ENCODE results near the gene EZH1.
A peak's percentile ranks its signal among the peaks of the same experiment; 100 is the strongest.
"Not testable (repeated sequence)": the region's sequence is repeated elsewhere in the genome, so short reads cannot be mapped to it uniquely, and the experiment has no call there.

The EZH1 gene

DNA sequence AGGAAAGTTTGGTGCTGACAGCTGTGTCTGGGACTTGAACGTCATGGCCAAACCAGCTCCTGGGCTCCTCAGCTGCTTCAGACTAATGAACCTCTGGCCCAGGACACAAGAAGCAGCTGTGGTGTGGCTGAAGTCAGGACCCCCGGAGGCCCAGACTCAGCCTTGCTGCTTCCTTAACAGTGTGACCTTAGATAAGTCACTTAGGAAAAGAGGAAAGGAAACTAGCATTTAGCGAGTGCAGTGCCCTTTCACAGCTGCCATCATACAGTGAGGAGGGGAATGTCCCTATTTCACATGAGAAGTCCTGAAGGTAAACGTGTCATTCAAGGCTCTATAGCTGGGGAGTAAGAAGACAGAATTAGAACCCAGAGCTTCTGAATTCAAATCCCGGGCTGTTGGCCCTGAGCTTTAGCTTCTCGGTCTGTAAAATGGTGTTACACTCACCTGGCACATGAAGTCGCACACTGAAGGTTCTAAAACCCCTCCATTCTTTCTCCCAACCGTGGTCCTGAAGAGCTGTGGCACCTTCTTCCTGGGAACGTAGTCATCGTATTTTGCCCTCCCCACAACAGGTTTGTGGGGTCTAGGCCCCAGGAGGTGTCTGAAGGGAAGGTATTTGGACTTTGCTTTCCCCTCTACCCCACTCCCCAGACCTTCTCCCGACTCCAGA lies 15.3 kb upstream of the EZH1 start:
- no peak overlapping the region for H3K27ac ChIP-seq
- H3K4me3 ChIP-seq: no peak overlapping the region

DNA sequence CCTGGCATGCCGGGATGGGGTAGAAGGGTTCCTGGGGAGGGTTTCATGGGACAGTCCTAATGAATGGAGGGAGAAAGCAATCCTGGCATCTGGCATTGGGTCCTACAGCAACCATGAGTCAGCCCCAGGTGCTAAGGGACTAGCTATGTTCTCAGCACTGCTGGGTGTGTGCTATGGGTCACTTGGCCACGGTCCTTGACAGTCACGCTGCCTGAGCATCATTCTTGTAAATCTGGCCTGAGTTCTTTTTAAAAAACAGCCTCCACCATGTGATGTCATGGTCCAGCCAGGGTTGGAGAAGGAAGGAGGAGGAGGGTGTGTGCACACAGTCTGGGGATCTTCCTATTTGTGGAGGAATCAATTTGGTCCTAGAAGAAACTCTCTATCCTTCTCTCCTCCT lies 9.9 kb upstream of the EZH1 start:
- Histone ChIP-seq H4K20me1 (no peaks in the 10 kb centered on the region), H3K36me3 (no peaks in the 10 kb centered on the region), H3K9ac (no peak overlapping the region), H3K4me2 (no peak overlapping the region), H3K27me3 (peaks cover 17% of the 10 kb centered on the region), H3K4me3 (no peak overlapping the region), H3K27ac (no peak overlapping the region), H3K9me3 (no peaks in the 10 kb centered on the region), H3K4me1 (0 out of 2 replicates have a peak, but pooled peaks cover 4% of the 10 kb centered on the region)
- TF ChIP-seq Cebpa-rat (IDR thresholded peaks at IDR 0.05): no peak

More for the DNA sequence above, 15.3 kb upstream of the EZH1 start:
- Histone ChIP-seq H4K20me1 (peaks cover 16% of the 10 kb centered on the region), H3K4me1 (peaks cover 12% of the 10 kb centered on the region), H3K36me3 (no peaks in the 10 kb centered on the region), H3K9ac (no peak overlapping the region), H3K27me3 (peaks cover 53% of the 10 kb centered on the region), H3K9me3 (no peaks in the 10 kb centered on the region), H3K4me2 (no peak overlapping the region; the same call in 1 of the 2 replicates)
- TF ChIP-seq Cebpa-rat (IDR thresholded peaks at IDR 0.05): no peak

DNA sequence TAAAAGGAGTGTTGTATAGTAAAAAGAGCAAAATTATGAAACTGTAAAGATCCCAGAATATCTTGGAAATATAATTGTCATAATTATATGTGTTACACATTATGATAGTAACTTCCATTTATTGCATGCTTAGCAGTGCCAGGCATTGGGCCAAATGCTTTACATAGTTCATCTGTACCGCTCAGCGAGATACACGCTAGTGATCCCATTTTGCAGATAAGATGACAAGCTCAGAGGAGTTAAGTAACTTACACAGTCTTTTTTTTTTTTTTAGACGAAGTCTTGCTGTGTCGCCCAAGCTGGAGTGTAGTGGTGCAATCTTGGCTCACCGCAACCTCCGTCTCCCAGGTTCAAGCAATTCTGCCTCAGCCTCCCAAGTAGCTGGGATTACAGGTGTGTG lies 6.8 kb upstream of the EZH1 start:
- Histone ChIP-seq H3K27ac (no peak overlapping the region), H3K4me3 (no peak overlapping the region), H3K4me2 (no peak overlapping the region), H4K20me1 (no peaks in the 10 kb centered on the region), H3K9ac (no peak overlapping the region), H3K27me3 (no peaks in the 10 kb centered on the region), H3K36me3 (no peaks in the 10 kb centered on the region), H3K4me1 (0 out of 2 replicates have a peak, but pooled peaks cover 4% of the 10 kb centered on the region), H3K9me3 (no peaks in the 10 kb centered on the region)
- no peak for TF ChIP-seq Cebpa-rat (IDR thresholded peaks at IDR 0.05)

DNA sequence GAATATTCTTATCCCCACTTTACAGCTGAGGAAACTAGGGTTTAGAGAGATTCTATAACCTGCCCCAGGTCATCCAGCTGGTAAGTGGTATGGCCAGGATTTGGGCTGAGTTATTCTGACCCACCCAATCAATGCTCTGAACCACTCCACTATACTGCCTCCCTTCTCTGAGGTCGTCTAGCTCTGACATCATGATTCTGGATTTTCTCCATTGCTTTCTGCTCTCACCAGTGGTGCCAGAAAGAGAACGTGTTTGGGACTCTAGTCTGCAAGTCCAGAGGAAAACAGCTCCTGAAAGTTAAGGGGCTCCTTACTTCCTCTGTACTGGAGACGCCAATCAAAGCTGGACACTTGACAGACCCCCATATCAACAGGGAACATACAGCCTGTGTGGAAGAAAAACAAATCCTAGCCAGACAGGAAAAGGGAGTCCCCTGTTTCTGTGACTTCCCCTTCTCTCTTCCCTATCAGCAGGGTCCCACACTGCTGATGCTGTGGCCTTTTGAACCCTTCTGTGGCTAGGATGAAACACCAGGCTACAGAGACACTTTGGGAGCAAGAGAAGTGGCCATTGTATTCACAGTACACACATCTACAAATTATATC lies 6.0 kb upstream of the EZH1 start:
- no peaks in the 10 kb centered on the region for H4K20me1 ChIP-seq
- H3K27ac ChIP-seq: no peak overlapping the region
- 0 out of 2 replicates have a peak, but pooled peaks cover 4% of the 10 kb centered on the region for H3K4me1 ChIP-seq
- H3K9ac ChIP-seq: no peak overlapping the region
- H3K9me3 ChIP-seq: no peaks in the 10 kb centered on the region
- TF ChIP-seq Cebpa-rat (IDR thresholded peaks at IDR 0.05): no peak
- no peaks in the 10 kb centered on the region for H3K27me3 ChIP-seq
- no peak overlapping the region for H3K4me2 ChIP-seq
- H3K4me3 ChIP-seq: no peak overlapping the region
- no peaks in the 10 kb centered on the region for H3K36me3 ChIP-seq

DNA sequence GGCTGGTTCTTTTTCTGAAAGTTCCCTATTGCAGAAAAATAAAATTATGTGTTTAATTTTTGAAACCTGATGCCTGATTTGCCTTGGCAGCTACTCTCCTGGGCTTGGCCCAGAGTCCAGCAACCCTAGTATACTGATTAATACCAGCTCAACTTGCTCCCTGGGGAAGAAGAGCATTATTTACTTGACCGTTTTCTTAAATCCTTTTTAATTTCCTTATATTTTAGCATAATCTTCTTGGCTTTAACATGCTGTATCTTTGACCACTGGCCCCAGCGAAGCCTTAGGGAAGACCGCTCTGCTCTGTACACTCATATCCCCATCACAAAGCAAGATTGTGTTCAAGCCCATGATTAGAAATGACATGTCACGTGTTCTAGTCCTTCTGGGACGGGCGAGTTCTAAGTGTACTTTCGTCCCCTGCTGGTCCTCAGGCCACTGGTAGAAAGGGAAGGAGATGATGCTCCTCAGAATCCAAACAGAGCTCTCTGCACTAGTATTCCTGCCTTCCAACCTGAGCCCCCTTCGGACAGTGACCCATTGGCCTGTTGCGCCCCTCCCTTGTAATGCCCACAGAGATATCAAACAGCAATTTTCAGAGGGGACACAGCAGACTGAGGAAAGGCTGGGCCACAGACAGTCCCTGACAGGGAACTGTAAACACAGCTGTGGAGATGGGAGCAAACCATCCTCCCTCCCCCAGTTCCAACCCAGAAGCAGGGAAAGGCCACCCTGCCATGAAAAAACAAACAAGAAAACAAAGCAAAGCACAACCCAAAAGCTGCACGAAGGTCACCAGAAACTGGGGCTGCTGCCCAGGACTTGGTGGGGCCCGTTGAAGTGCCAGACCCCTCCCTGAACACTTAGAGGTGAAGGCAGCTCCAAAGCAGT lies 4.3 kb upstream of the EZH1 start:
- Histone ChIP-seq H4K20me1 (no peaks in the 10 kb centered on the region), H3K4me2 (no peak overlapping the region), H3K4me1 (peaks cover 6% of the 10 kb centered on the region; the same call in 1 of the 2 replicates), H3K36me3 (no peaks in the 10 kb centered on the region), H3K9ac (no peak overlapping the region), H3K9me3 (no peaks in the 10 kb centered on the region), H3K27me3 (no peaks in the 10 kb centered on the region), H3K27ac (no peak overlapping the region), H3K4me3 (no peak overlapping the region)
- no peak for TF ChIP-seq Cebpa-rat (IDR thresholded peaks at IDR 0.05)

DNA sequence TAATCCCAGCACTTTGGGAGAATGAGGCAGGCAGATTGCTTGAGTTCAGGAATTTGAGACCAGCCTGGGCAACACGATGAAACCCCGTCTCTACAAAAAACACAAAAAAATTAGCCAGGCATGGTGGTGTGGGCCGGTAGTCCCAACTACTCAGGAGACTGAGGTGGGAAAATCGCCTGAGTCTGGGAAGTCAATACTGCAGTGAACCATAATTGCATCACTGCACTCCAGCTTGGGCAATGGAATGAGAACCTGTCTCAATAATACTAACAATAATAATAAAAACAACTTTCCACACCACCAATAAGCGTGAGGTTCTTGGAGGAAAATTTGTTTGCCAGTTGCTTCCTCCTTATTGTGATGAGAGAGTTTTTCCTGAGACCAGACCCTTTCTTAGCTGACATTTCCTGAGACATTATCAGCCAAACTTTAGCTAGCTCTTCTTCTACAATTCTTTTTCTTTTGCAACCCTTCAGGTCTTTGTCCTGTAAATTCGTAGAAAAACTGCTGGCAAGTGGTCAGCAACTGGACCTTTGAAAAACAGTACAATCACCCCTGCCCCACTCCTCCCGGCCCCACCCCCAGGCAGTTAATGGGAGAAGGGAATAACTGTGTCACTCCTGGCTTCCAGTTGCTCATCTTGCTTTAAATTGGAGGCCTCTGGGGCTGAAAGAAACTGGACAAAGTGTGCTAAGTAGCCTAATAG lies 3.5 kb upstream of the EZH1 start:
- no peaks in the 10 kb centered on the region for H3K9me3 ChIP-seq
- H4K20me1 ChIP-seq: no peaks in the 10 kb centered on the region; the same call in 1 of the 2 replicates
- no peak overlapping the region for H3K9ac ChIP-seq
- H3K4me3 ChIP-seq: no peak overlapping the region
- peaks cover 14% of the 10 kb centered on the region for H3K4me1 ChIP-seq
- no peak overlapping the region for H3K27ac ChIP-seq
- no peaks in the 10 kb centered on the region for H3K27me3 ChIP-seq
- no peak for TF ChIP-seq Cebpa-rat (IDR thresholded peaks at IDR 0.05)
- no peak overlapping the region for H3K4me2 ChIP-seq
- H3K36me3 ChIP-seq: no peaks in the 10 kb centered on the region

DNA sequence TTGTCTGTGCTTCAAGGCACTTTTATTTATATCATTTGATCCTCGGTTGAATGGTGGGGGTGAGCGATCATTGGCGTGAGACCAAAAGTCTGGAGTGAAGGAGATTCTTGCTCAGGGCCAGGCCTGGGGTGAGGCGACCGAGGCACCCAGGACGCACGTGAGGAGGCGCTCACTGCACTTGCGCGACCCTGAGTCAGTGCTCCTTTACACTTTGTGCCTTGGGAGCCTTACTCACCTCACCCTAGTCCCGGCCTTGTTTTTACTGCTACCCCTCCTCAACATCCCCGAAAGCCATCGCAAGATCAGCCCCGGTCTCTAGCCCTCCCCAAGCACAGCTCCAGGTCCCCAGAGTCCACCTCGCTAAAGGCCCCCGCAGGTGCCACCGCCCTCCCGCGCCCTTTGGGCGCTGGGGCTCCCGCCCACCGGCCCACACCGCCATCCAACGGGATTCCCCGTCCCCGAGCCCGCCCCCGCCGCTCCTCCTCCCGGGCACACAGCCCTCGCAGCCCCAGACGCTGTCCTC lies 496 bp downstream of the EZH1 start:
- Histone ChIP-seq H3K27ac (peak overlapping the region; percentile 69), H3K9me3 (no peaks in the 10 kb centered on the region), H3K4me2 (peak overlapping the region; percentile 91), H3K4me1 (peaks cover 22% of the 10 kb centered on the region), H3K9ac (peak overlapping the region; percentile 81), H4K20me1 (no peaks in the 10 kb centered on the region; the same call in 1 of the 2 replicates), H3K4me3 (peak overlapping the region; percentile 75), H3K36me3 (peaks cover 3% of the 10 kb centered on the region; the same call in 1 of the 2 replicates), H3K27me3 (no peaks in the 10 kb centered on the region)
- no peak for TF ChIP-seq Cebpa-rat (IDR thresholded peaks at IDR 0.05)

DNA sequence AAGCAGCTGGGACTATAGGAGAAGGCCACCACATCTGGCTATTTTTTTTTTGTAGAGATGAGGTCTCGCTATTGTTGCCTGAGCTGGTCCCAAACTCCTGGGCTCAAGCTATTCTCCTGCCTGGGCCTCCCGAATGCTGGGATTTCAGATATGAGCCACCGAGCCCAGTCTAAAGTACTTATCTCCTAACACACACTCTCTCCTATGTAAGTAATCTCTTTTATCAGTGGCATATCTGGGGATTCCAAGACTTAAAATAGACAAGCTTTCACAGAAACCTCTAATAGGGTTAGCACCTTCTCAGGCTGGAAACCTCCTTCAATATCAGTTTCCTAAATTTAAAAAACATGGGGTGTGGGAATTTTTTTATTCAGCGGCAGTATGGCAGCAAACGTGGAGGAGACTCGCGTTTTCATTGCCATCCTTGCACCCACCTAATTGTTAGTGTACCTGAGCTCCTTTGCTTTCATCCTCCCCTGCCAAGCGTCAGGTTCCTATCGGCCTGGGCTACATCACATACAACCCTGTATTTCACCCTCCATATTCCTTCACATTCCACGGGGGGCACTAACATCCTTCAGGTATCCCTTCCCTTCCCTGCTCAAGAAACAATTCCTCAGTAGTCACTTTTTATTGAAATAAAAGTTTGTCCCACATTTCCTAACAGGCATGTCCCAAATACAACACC lies 1.1 kb downstream of the EZH1 start:
- Histone ChIP-seq H3K27me3 (no peaks in the 10 kb centered on the region), H3K9me3 (no peaks in the 10 kb centered on the region), H3K36me3 (peaks cover 3% of the 10 kb centered on the region; the same call in 1 of the 2 replicates), H4K20me1 (no peaks in the 10 kb centered on the region; the same call in 1 of the 2 replicates), H3K4me1 (peaks cover 22% of the 10 kb centered on the region), H3K4me3 (peak overlapping the region; percentile 75), H3K9ac (peak overlapping the region; percentile 81), H3K4me2 (peak overlapping the region; percentile 91), H3K27ac (peak overlapping the region; percentile 69)
- no peak for TF ChIP-seq Cebpa-rat (IDR thresholded peaks at IDR 0.05)

DNA sequence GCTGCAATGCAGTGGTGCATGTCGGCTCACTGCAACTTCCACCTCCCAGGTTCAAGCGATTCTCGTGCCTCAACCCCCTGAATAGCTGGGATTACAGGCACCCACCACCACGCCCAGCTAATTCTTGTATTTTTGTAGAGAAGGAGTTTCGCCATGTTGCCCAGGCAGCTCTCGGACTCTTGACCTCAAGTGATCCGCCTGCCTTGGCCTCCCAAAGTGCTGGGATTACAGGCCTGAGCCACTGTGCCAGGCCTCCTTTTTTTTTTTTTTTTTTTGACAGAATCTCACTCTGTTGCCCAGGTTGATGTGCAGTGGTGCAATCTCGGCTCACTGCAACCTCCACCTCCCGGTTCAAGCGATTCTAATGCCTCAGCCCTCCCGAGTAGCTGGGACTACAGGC lies 1.9 kb downstream of the EZH1 start:
- Histone ChIP-seq H3K9ac (peak overlapping the region; percentile 81; the same call in 1 of the 2 replicates), H3K4me2 (peak overlapping the region; percentile 91), H3K4me1 (peaks cover 22% of the 10 kb centered on the region)
- not testable (repeated sequence) for H3K36me3 ChIP-seq, H3K9me3 ChIP-seq, H3K4me3 ChIP-seq, H4K20me1 ChIP-seq, H3K27ac ChIP-seq, H3K27me3 ChIP-seq

All from BLaER1 (cell line).